Left cardiac atrium (tissue), 4 donors: ENCODE data around the gene VPS33A. TPM values are rescaled to one million over a fixed set of nuclear protein-coding genes. Genes with fewer than 3 reads are reported as not detected.

Experiments used
- ATAC-seq, 2 donors: fragments of 200-7000 bp; cut with Tn5 transposase; one replicate each; pipeline ENCODE4 v1.9.1; 2020; ENCODE audit warnings: mild to moderate bottlenecking in 2 of 2, moderate library complexity in 2 of 2
- DNase-seq: peaks from one replicate; pipeline ENCODE4 v3.0.0-alpha.2; 2020
- intact Hi-C, 2 donors: fragments of 100-400 bp; cut with DNase I; formaldehyde crosslinking; loops; one replicate each; pipeline versions ENCODE4 v1.14.1 to v1.15.1; 2022 to 2023
- total RNA-seq, 2 donors: library from RNA; stranded (reverse); fragmentation: NEBNext Ultra II Directional; extraction: Animal tissue kit (Norgen Biotek cat#: 25700); gene quantifications; one replicate each; pipeline ENCODE4 v1.2.1, GENCODE V29; 2021
- donor health status: DM: no; HTN: yes; CAD: no.
- donor health status: DM: no; HTN: yes; CAD: no; lungs with severe emphysema.
- donor health status: DM: yes; HTN: yes; CAD: no.
- donor health status: Dilated cardiomyopathy.

VPS33A gene
- total RNA-seq, 2 donors from 2014 or later = 9.1 to 10.7 TPM

- DNase-seq (no peak), ATAC-seq (no peak)
- intact Hi-C loops = no loop called here
These were observed 76.4 kb downstream of the VPS33A start for GRCh38 chr12:122189626-122190475.

- intact Hi-C loops = no loop called here
- DNase-seq (no peak), ATAC-seq (no peak)
These were observed 78.8 kb downstream of the VPS33A start for GRCh38 chr12:122187466-122187865.

- intact Hi-C loops = no loop called here
- no peak for ATAC-seq
- DNase-seq = no peak
These were observed 80.7 kb downstream of the VPS33A start for GRCh38 chr12:122185494-122186082.

GRCh38 chr12:122185079-122185478 lies 81.2 kb downstream of the VPS33A start:
- no peak for ATAC-seq
- DNase-seq = no peak
- intact Hi-C loops = no loop called here

- DNase-seq = no peak
- intact Hi-C loops = no loop called here
- ATAC-seq = no peak
These were observed 81.8 kb downstream of the VPS33A start for GRCh38 chr12:122184517-122184916.

- ATAC-seq = peak; percentile 12 to 43
- no peak for DNase-seq
- intact Hi-C loops = no loop called here
These were observed 82.7 kb downstream of the VPS33A start for GRCh38 chr12:122183588-122183940.

- ATAC-seq (peak; percentile 85 to 87), DNase-seq (peak; percentile 50)
- intact Hi-C loops = no loop called here
These were observed 83.3 kb downstream of the VPS33A start, which contains the start of gene LRRC43 for GRCh38 chr12:122182887-122183587. Gene LRRC43 (plus strand): TSS chr12:122183123. CDS start chr12:122183145, 22 bp downstream.

Other genes starting within 250 kb of the VPS33A start
- 10 to 100 TPM in 1 of 2 donors, 1 to 10 TPM in 1; 9.8 to 11.3 TPM for gene BCL7A, start 244.6 kb downstream of the VPS33A start, total RNA-seq
- gene MLXIP, start 187.7 kb downstream of the VPS33A start, total RNA-seq = 10 to 100 TPM; 30.8 to 31.3 TPM
- gene IL31, start 92.3 kb downstream of the VPS33A start, total RNA-seq = not detected
- gene LRRC43, start 83.4 kb downstream of the VPS33A start, total RNA-seq = under 1 TPM; 0.68 to 0.71 TPM
- not detected for gene B3GNT4, start 62.8 kb downstream of the VPS33A start, total RNA-seq
- 10 to 100 TPM; 24.5 to 31.6 TPM for gene DIABLO, start 40.4 kb downstream of the VPS33A start, total RNA-seq
- 100 to 1,000 TPM; 101 to 124 TPM for gene CLIP1, start 156.2 kb upstream of the VPS33A start, total RNA-seq
- gene ZCCHC8, start 234.4 kb upstream of the VPS33A start, total RNA-seq = 10 to 100 TPM; 10.9 to 11.5 TPM